Measurements from ENCODE around the gene XG.

DNA sequence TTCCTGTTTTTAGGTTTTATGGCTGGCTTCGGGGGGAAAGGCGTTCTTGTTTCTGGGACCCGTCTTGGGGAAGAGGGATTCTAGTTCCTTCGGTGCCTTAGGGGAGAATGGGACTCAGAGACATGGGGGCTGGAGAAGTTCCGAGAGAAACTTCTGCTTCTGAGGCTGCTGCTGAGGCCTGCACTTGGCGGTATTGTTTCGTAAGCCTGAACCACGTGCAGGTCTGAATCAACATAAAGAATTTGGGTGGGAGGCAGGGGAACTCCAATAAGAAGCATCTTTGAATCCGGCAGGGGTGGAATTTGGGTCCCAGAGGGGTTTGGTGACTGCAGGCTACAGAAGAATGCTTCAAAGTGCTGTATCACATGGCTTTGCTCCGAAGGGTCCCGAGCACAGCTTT lies 15.1 kb downstream of the XG start:
- TF ChIP-seq, protein P1, sequence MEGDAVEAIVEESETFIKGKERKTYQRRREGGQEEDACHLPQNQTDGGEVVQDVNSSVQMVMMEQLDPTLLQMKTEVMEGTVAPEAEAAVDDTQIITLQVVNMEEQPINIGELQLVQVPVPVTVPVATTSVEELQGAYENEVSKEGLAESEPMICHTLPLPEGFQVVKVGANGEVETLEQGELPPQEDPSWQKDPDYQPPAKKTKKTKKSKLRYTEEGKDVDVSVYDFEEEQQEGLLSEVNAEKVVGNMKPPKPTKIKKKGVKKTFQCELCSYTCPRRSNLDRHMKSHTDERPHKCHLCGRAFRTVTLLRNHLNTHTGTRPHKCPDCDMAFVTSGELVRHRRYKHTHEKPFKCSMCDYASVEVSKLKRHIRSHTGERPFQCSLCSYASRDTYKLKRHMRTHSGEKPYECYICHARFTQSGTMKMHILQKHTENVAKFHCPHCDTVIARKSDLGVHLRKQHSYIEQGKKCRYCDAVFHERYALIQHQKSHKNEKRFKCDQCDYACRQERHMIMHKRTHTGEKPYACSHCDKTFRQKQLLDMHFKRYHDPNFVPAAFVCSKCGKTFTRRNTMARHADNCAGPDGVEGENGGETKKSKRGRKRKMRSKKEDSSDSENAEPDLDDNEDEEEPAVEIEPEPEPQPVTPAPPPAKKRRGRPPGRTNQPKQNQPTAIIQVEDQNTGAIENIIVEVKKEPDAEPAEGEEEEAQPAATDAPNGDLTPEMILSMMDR (conservative IDR thresholded peaks at IDR 0.05 in 1 of 2, IDR thresholded peaks at IDR 0.05 in 1 of 2; ENCODE audit: extremely low read depth in 1 of 2, insufficient read depth in 1 of 2, low read depth in 1 of 2, low read length in 2 of 2), result no peak
- TF ChIP-seq EZH2 (IDR thresholded peaks at IDR 0.05; ENCODE audit: borderline replicate concordance, low read length), result no peak
